Stimulated activated CD4-positive, alpha-beta T cell treated with anti-CD3 and anti-CD28 coated beads, Interleukin-2, amount 100 ng/mL, for 4 hours (primary cell): ENCODE results near the gene HECW1.
A peak's percentile ranks its signal among the peaks of the same experiment; 100 is the strongest.

Source experiments
- DNase-seq: peaks from one replicate; pipeline ENCODE4 v3.0.0-alpha.2; 2020; ENCODE audit warnings: low read depth

The HECW1 gene

GRCh38 chr7:43273939-43274719, 161.7 kb downstream of the HECW1 start:
- no peak for DNase-seq

GRCh38 chr7:43274752-43275151, 162.3 kb downstream of the HECW1 start:
- DNase-seq = no peak

GRCh38 chr7:43276547-43276946, 164.1 kb downstream of the HECW1 start:
- no peak for DNase-seq

GRCh38 chr7:43278088-43278644, 165.7 kb downstream of the HECW1 start:
- DNase-seq = no peak

GRCh38 chr7:43281268-43281667, 168.8 kb downstream of the HECW1 start:
- DNase-seq = no peak

GRCh38 chr7:43283706-43284105, 171.3 kb downstream of the HECW1 start:
- DNase-seq = no peak

GRCh38 chr7:43289826-43290225, 177.4 kb downstream of the HECW1 start:
- DNase-seq = no peak

GRCh38 chr7:43290978-43291377, 178.5 kb downstream of the HECW1 start:
- DNase-seq = no peak

GRCh38 chr7:43291789-43292188, 179.3 kb downstream of the HECW1 start:
- DNase-seq = no peak

- no peak for DNase-seq
These were observed 179.9 kb downstream of the HECW1 start for GRCh38 chr7:43292384-43292783.

- DNase-seq = no peak
These were observed 181.7 kb downstream of the HECW1 start for GRCh38 chr7:43294080-43294630.

- no peak for DNase-seq
These were observed 183.0 kb downstream of the HECW1 start for GRCh38 chr7:43295429-43295828.

- no peak for DNase-seq
These were observed 183.9 kb downstream of the HECW1 start for GRCh38 chr7:43296306-43296705.

GRCh38 chr7:43298617-43299016, 186.2 kb downstream of the HECW1 start:
- no peak for DNase-seq

GRCh38 chr7:43300121-43300520, 187.7 kb downstream of the HECW1 start:
- DNase-seq = no peak

GRCh38 chr7:43302211-43302711, 189.8 kb downstream of the HECW1 start:
- DNase-seq = no peak

- no peak for DNase-seq
These were observed 190.5 kb downstream of the HECW1 start for GRCh38 chr7:43302773-43303460.

GRCh38 chr7:43303740-43304241, 191.3 kb downstream of the HECW1 start:
- peak; percentile 63 for DNase-seq

GRCh38 chr7:43306404-43306803, 194.0 kb downstream of the HECW1 start:
- no peak for DNase-seq

- no peak for DNase-seq
These were observed 195.1 kb downstream of the HECW1 start for GRCh38 chr7:43307522-43307921.

- DNase-seq = no peak
These were observed 196.7 kb downstream of the HECW1 start for GRCh38 chr7:43308913-43309705.

- DNase-seq = no peak
These were observed 197.2 kb downstream of the HECW1 start for GRCh38 chr7:43309706-43310022.
